HEK293 (cell line): Measurements from ENCODE around the gene DNAJC6.

Experiments used
- CTCF ChIA-PET: fragments of 350-600 bp; formaldehyde crosslinking; extraction: SDS; loops from one replicate; lab custom pipeline; 2021; ENCODE audit warnings: antibody characterized with exemption; lab: Yijun Ruan, JAX
- POLR2A ChIA-PET: fragments of 300-600 bp; formaldehyde crosslinking; extraction: SDS; loops from one replicate; lab custom pipeline; 2020; ENCODE audit warnings: antibody characterized with exemption, inconsistent platforms; lab: Yijun Ruan, JAX
- H3K27ac ChIP-seq: fragments of 200-500 bp; sonication (Bioruptor generic); 2 replicates; pipeline ENCODE4 v1.5.1; 2014; ENCODE audit warnings: low read depth, low read length, control low read depth, inconsistent platforms; ENCODE audit errors: extremely low read depth
- H3K36me3 ChIP-seq, 2 experiments: fragments of 200-500 bp in 1 of 2; sonication (Bioruptor generic) in 1 of 2; 1 replicate in 1 of 2; 2 replicates in 1 of 2; pipeline ENCODE4 v1.5.1; 2014 to 2017; ENCODE audit warnings: inconsistent platforms in 2 of 2, low read length in 2 of 2; ENCODE audit not compliant: control insufficient read depth in 2 of 2, insufficient read depth in 1 of 2
- H3K4me1 ChIP-seq: fragments of 200-500 bp; sonication (Bioruptor generic); 2 replicates; pipeline ENCODE4 v1.5.1; 2014; ENCODE audit warnings: mild to moderate bottlenecking, low read length, inconsistent platforms; ENCODE audit not compliant: control insufficient read depth, insufficient read depth
- H3K4me3 ChIP-seq: 2 replicates; pipeline ENCODE4 v1.5.1; 2011; ENCODE audit warnings: low read depth, mild to moderate bottlenecking, control low read depth, low read length, moderate library complexity
- H3K9me3 ChIP-seq: fragments of 200-500 bp; sonication (Bioruptor generic); 2 replicates; pipeline ENCODE4 v1.5.1; 2014; ENCODE audit warnings: low read depth, low read length, inconsistent platforms; ENCODE audit not compliant: control insufficient read depth, insufficient read depth
- INSM2 ChIP-seq: fragments of 450-650 bp; formaldehyde crosslinking; IDR thresholded peaks from 2 replicates; pipeline ENCODE4 v1.5.1; 2016; ENCODE audit warnings: missing biosample characterization, missing genetic modification characterization
- PRDM10 ChIP-seq: fragments of 450-650 bp; formaldehyde crosslinking; IDR thresholded peaks from 2 replicates; pipeline ENCODE4 v1.5.1; 2016; ENCODE audit warnings: missing biosample characterization, missing genetic modification characterization
- SP3 ChIP-seq: fragments of 450-650 bp; formaldehyde crosslinking; IDR thresholded peaks from 2 replicates; pipeline ENCODE4 v1.5.1; 2016; ENCODE audit warnings: missing biosample characterization, missing genetic modification characterization
- WT1 ChIP-seq: fragments of 450-650 bp; formaldehyde crosslinking; IDR thresholded peaks from 2 replicates; pipeline ENCODE4 v1.5.1; 2016; ENCODE audit warnings: missing biosample characterization, missing genetic modification characterization
- ZBTB21 ChIP-seq: fragments of 450-650 bp; formaldehyde crosslinking; IDR thresholded peaks from 2 replicates; pipeline ENCODE4 v1.5.1; 2017; ENCODE audit warnings: missing biosample characterization, missing genetic modification characterization
- ZBTB26 ChIP-seq: fragments of 450-650 bp; formaldehyde crosslinking; optimal IDR thresholded peaks from 2 replicates; pipeline ENCODE3; 2016; ENCODE audit warnings: missing biosample characterization, mild to moderate bottlenecking, missing genetic modification characterization
- ZNF10 ChIP-seq: fragments of 450-650 bp; formaldehyde crosslinking; IDR thresholded peaks from 2 replicates; pipeline ENCODE4 v1.5.1; 2017; ENCODE audit warnings: missing biosample characterization, missing genetic modification characterization
- ZNF169 ChIP-seq: fragments of 450-650 bp; formaldehyde crosslinking; IDR thresholded peaks from 2 replicates; pipeline ENCODE4 v1.5.1; 2016; ENCODE audit warnings: missing biosample characterization, missing genetic modification characterization
- ZNF184 ChIP-seq: fragments of 450-650 bp; IDR thresholded peaks from 2 replicates; pipeline ENCODE4 v1.5.1; 2018; ENCODE audit warnings: missing biosample characterization, mild to moderate bottlenecking, missing genetic modification characterization
- ZNF202 ChIP-seq: fragments of 450-650 bp; formaldehyde crosslinking; IDR thresholded peaks from 2 replicates; pipeline ENCODE4 v1.5.1; 2016; ENCODE audit warnings: missing biosample characterization, missing genetic modification characterization, borderline replicate concordance
- ZNF221 ChIP-seq: fragments of 450-650 bp; formaldehyde crosslinking; IDR thresholded peaks from 2 replicates; pipeline ENCODE4 v1.5.1; 2017; ENCODE audit warnings: missing biosample characterization, missing genetic modification characterization, borderline replicate concordance
- ZNF23 ChIP-seq: fragments of 450-650 bp; formaldehyde crosslinking; IDR thresholded peaks from 2 replicates; pipeline ENCODE4 v1.5.1; 2016; ENCODE audit warnings: missing biosample characterization, missing genetic modification characterization, borderline replicate concordance
- ZNF350 ChIP-seq: fragments of 450-650 bp; formaldehyde crosslinking; IDR thresholded peaks from 2 replicates; pipeline ENCODE4 v1.5.0; 2017; ENCODE audit warnings: missing biosample characterization, mild to moderate bottlenecking, missing genetic modification characterization
- ZNF514 ChIP-seq: fragments of 450-650 bp; formaldehyde crosslinking; IDR thresholded peaks from 2 replicates; pipeline ENCODE4 v1.5.1; 2016; ENCODE audit warnings: missing biosample characterization, missing genetic modification characterization
- ZNF529 ChIP-seq: fragments of 450-650 bp; formaldehyde crosslinking; IDR thresholded peaks from 2 replicates; pipeline ENCODE4 v1.5.1; 2017; ENCODE audit warnings: missing genetic modification characterization, missing biosample characterization; ENCODE audit not compliant: insufficient replicate concordance
- ZNF558 ChIP-seq: fragments of 450-650 bp; formaldehyde crosslinking; IDR thresholded peaks from 2 replicates; pipeline ENCODE4 v1.5.1; 2016; ENCODE audit warnings: missing biosample characterization, missing genetic modification characterization
- ZNF560 ChIP-seq: fragments of 450-650 bp; formaldehyde crosslinking; IDR thresholded peaks from 2 replicates; pipeline ENCODE4 v1.5.1; 2017; ENCODE audit warnings: missing biosample characterization, missing genetic modification characterization, borderline replicate concordance
- ZNF791 ChIP-seq: fragments of 450-650 bp; formaldehyde crosslinking; IDR thresholded peaks from 2 replicates; pipeline ENCODE4 v1.5.1; 2016; ENCODE audit warnings: missing biosample characterization, missing genetic modification characterization
- TF ChIP-seq, protein P1 (sequence below): fragments of 450-650 bp; formaldehyde crosslinking; IDR thresholded peaks from 2 replicates; pipeline ENCODE4 v1.5.1; 2017; ENCODE audit warnings: missing biosample characterization, missing genetic modification characterization

The DNAJC6 gene

GRCh38 chr1:65422241-65423203 lies 113.2 kb downstream of the DNAJC6 start:
- CTCF ChIA-PET = interaction anchor here (0.6 to 1.3 kb wide), 7 partner anchors 11 to 265 kb away, joined by 3 to 5 read pairs (median 3); no protein-coding TSS in a partner anchor
- H3K4me3 ChIP-seq = no peak overlapping the region
- POLR2A ChIA-PET = interaction anchor here (0.7 kb wide), 1 partner anchor 57 kb away, joined by 4 read pairs; no protein-coding TSS in a partner anchor
- no peak overlapping the region for H3K27ac ChIP-seq
- no peaks in the 10 kb centered on the region for H3K4me1 ChIP-seq
- no peaks in the 10 kb centered on the region for H3K9me3 ChIP-seq
- no peak for TF ChIP-seq INSM2
- no peak for TF ChIP-seq ZNF23 (tag by site-specific recombination)
- no peak for TF ChIP-seq ZNF514
- TF ChIP-seq ZBTB21 (tag by site-specific recombination) = no peak
- TF ChIP-seq ZNF169 = no peak
- no peak for TF ChIP-seq ZBTB26 (tag by site-specific recombination)
- H3K36me3 ChIP-seq = peaks cover 0 to 25% of the 10 kb centered on the region in 2 experiments; a peak in 2 of 3 replicates

- Histone ChIP-seq H3K27ac (no peak overlapping the region), H3K4me3 (no peak overlapping the region), H3K36me3 (peaks cover 0 to 33% of the 10 kb centered on the region in 2 experiments; a peak in 2 of 3 replicates), H3K9me3 (no peaks in the 10 kb centered on the region), H3K4me1 (no peaks in the 10 kb centered on the region)
- ChIA-PET CTCF (interaction anchor here (0.6 to 0.9 kb wide), 6 partner anchors 43 to 601 kb away, joined by 3 to 8 read pairs (median 3); no protein-coding TSS in a partner anchor), POLR2A (interaction anchor here (0.6 kb wide), 1 partner anchor 19 kb away, joined by 3 read pairs; no protein-coding TSS in a partner anchor)
- no peak for TF ChIP-seq ZNF10
- TF ChIP-seq SP3 (tag by site-specific recombination) = no peak
- TF ChIP-seq ZNF202 (tag by site-specific recombination) = no peak
Measured at GRCh38 chr1:65423884-65424572, 114.7 kb downstream of the DNAJC6 start.

DNA sequence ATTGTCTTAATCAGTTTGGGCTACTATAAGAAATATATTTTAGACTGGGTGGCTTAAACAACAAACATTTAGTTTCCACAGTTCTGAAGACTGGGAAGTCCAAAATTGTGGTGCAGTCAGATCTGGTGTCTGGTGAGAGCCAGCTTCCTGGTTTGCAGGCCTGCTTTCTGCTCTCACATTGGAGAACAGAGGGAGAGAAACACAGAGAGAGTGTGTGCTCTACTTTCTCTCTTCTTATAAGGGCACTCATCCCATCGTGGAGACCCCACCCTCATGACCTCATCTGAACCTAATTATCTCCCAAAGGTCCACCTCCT lies 115.2 kb downstream of the DNAJC6 start:
- Histone ChIP-seq H3K9me3 (no peaks in the 10 kb centered on the region), H3K4me3 (no peak overlapping the region), H3K4me1 (no peaks in the 10 kb centered on the region), H3K36me3 (peaks cover 0 to 33% of the 10 kb centered on the region in 2 experiments; a peak in 2 of 3 replicates), H3K27ac (no peak overlapping the region)
- ChIA-PET CTCF (interaction anchor here (0.6 to 0.8 kb wide), 4 partner anchors 147 to 601 kb away, joined by 3 to 8 read pairs (median 3); no protein-coding TSS in a partner anchor), POLR2A (no interaction called here)
- no peak for TF ChIP-seq ZNF184
- TF ChIP-seq, protein P1, sequence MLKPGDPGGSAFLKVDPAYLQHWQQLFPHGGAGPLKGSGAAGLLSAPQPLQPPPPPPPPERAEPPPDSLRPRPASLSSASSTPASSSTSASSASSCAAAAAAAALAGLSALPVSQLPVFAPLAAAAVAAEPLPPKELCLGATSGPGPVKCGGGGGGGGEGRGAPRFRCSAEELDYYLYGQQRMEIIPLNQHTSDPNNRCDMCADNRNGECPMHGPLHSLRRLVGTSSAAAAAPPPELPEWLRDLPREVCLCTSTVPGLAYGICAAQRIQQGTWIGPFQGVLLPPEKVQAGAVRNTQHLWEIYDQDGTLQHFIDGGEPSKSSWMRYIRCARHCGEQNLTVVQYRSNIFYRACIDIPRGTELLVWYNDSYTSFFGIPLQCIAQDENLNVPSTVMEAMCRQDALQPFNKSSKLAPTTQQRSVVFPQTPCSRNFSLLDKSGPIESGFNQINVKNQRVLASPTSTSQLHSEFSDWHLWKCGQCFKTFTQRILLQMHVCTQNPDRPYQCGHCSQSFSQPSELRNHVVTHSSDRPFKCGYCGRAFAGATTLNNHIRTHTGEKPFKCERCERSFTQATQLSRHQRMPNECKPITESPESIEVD = no peak
- TF ChIP-seq ZNF529 (tag by site-specific recombination) = no peak
- TF ChIP-seq WT1 (tag by site-specific recombination) = no peak
- no peak for TF ChIP-seq ZNF791 (tag by site-specific recombination)
- TF ChIP-seq ZNF558 = no peak
- TF ChIP-seq ZNF221 (tag by site-specific recombination) = no peak
- no peak for TF ChIP-seq ZBTB26 (tag by site-specific recombination)
- TF ChIP-seq ZNF560 (tag by site-specific recombination) = no peak
- TF ChIP-seq ZNF350 = no peak
- TF ChIP-seq PRDM10 (tag by site-specific recombination) = no peak
